ELF-1 (cell line): ENCODE data around the gene COMT.
A peak's percentile ranks its signal among the peaks of the same experiment; 100 is the strongest.
"Not testable (repeated sequence)": the region's sequence is repeated elsewhere in the genome, so short reads cannot be mapped to it uniquely, and the experiment has no call there.

Source experiments
- DNase-seq: peaks from one replicate; pipeline ENCODE4 v3.0.0-alpha.2; 2016; ENCODE audit warnings: low read depth, low spot score

Gene COMT

GRCh38 chr22:19941365-19942082, at the start of gene COMT, which contains the start of gene TXNRD2:
Gene COMT (plus strand): TSS chr22:19941772. CDS start chr22:19962527, 20,755 bp downstream.
Gene TXNRD2 (minus strand): TSS chr22:19941818. CDS start chr22:19941803, 15 bp downstream.
- DNase-seq, result peak; percentile 67

- DNase-seq, result peak; percentile 80
These were observed 49.2 kb upstream of the COMT start for GRCh38 chr22:19892257-19892879.

DNA sequence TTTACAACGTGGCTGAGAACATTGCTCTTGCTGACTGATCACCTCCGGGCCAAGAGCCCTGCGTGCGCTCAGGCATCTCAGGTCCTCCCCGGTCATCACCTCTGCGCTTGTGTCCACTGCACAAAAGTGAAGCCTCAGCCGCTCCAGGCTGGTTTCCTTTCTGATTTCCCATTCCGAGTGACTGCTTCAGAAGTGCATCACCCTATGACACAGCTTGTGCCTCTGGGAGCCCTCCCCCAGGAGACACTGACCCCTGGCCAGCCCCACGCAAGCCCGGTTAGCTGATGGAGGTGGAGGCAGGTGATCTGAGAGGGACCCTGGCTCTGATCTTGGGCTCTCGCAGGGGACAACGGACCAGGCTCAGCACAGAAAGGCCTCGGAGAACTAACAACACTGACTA, 48.6 kb upstream of the COMT start:
- DNase-seq, result no peak

DNA sequence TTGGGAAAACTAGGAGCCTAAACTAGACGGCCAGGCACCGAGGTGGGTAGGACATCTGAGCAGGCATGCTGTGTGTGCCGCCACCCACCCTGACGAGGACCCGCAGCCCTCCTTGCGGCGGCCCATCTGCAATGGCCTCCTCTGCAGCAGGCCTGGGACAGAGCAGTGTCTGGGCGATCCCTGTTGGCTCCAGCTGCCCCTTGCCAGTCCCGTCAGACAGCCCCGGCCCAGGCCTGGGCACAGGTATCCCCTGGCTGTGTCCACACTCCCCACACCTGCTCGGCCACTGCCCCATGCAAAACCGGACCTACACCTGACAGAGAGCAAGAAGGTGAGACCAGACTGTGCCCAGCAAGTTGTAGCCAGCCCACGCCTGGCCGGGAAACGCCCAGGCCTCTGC, 48.2 kb upstream of the COMT start:
- no peak for DNase-seq

GRCh38 chr22:19895160-19895849, 46.3 kb upstream of the COMT start:
- DNase-seq, result no peak

- no peak for DNase-seq
These were observed 44.8 kb upstream of the COMT start for GRCh38 chr22:19896665-19897355.

DNA sequence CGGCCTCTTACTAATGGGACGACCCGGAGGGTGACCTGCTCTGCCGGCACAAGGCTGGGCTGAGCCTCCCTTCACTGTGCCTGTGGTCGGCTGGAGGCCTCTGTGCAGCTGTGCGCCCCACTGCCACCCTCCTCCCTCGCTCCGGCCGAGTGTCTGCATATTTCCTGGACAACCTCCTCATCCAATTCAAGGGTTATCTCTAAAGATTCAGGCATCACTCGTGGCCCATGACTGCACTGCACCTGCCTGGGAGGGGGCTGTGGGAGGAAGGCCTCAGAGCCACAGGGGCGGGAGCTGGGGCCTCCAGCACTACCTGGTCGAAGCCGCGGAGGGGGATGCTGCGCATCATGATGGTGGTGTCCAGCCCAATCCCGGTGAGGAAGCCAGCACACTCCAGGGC, 43.8 kb upstream of the COMT start:
- no peak for DNase-seq

DNA sequence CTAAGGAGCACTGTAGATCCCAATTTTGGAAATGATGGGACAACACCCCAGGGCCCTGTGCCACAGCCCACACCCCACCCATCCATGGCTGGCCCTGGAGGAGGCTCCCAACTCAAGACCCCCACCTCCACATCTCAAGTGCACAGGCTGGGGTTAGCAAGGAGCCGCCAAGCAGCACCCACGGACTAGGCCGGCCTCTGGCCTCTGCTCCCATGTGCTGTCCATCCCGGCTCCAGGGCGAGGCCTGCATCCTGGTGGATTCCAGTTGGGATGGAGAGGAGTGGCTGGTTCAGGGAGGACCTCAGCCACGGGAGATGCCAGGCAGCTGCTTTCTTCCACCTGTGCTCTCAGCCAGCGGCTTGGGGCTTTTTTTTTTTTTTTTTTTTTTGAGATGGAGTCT, 43.4 kb upstream of the COMT start:
- DNase-seq, result no peak

DNA sequence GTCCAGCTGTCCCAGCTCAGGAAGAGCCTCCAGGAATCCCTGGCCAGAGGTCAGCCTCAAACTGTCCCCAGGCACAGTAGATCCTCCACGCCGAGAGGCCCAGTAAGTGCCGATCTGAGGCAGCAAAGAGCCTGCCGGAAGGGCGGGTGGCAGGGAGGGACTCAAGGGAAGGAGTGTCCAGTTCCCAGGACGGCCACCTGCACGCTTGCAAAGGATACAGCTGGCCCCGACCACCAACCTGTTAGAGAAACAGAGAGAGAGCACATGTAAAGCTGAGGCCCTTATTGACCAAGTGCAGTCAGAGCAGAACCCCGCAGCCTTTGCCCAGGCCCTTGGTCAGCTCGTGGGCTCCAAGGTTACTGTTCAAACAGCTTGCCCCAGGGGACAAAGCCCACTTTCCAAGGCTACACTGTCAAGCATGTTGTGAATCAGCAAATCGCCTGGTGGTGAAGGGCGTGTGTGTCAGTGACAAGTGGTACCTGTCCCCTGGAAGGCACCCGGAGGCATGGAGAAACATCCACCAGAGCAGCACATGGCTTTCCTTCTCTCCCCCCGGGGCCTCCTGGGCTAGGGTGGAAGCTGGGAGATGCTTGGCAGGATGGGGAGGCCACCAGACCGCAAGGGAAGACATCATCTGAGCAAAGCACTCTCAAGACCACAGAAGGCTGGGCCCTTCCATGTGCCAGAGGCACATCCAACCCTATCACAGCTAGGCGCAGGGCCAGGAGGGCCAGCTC, 42.6 kb upstream of the COMT start:
- DNase-seq, result no peak

- no peak for DNase-seq
These were observed 40.7 kb upstream of the COMT start for GRCh38 chr22:19900707-19901436.

DNA sequence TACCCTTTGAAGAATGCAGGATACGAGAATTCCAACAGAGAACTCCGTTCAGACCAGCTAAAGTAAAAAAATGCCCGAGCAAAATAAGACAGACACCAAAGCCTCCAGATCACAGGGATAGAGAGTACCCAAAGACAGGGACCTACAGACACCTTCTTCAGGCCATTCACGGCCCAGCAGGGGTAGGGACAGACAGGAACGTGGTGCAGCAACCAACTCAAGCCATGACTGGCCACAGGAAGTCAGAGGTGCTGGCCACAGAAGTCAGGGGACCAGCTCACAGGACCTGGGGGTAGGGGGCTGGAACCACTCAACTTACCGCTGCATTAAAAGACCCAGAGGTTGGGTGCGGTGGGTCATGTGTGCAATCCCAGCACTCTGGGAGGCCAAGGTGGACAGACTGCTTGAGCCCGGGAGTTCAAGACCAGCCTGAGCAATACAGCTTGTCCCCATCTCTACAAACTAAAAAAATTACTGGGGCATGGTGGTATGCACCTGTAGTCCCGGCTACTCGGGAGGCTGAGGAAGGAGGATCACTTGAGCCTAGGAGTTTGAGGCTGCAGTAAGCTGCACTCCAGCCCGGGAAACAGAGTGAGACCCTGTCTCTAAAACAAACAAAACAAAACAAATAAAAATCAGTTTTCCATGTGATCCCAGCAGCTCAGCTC, 39.9 kb upstream of the COMT start:
- DNase-seq, result no peak

GRCh38 chr22:19902245-19902715, 39.3 kb upstream of the COMT start:
- DNase-seq, result no peak

DNA sequence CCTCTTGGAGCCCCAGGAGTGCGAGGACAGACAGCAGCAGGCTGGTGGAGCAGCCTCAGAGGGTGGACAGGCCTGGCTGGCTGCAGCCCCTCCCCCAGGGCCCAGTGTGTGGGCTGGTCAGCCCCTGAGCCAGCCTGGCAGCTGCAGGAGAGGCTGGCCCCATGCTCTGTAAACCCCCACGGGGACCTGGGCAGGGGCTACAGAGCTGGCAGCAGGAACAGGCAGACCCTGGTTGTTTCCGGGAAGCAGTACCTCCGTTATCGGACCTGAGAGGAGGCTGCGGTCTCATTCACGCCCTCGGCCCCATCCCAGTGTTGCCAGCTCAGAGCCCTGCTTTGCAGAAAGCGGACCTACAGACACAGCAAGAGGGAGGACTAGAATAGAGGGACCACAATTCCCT, 38.5 kb upstream of the COMT start:
- peak; percentile 52 for DNase-seq

GRCh38 chr22:19903513-19903912, 38.1 kb upstream of the COMT start:
- DNase-seq, result no peak

DNA sequence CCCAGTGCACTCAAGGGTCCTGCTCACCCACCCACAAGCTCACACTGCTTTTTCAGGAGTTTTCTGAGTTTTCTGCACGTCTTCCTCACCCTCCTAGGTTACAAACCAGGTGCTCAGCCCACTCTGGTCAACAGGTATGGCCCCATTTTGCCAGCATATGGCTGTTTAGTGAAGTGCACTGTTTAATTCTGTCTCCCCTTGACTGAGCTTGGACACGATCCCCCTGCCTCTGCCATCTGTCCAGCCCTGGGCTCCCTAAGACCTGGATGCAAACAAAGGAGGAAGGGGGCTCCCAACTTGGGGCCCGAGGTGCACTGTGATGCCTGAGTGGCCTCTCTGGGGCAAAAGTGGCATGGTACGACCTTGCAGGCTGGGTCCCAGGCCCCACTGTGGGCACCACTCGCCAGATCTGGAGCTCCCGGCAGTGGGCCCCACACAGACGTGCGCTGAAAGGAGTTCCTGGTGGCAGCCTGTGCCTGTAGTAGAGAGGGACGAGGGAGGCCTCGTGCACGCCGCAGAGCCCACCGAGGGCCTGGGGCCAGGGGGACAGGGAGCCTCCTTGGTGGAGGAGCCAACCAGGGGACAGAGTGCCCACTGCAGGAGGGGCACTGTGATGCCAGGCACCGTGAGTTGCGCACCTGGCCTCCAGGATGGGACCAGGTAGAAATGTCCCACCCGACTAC, 37.3 kb upstream of the COMT start:
- no peak for DNase-seq

DNA sequence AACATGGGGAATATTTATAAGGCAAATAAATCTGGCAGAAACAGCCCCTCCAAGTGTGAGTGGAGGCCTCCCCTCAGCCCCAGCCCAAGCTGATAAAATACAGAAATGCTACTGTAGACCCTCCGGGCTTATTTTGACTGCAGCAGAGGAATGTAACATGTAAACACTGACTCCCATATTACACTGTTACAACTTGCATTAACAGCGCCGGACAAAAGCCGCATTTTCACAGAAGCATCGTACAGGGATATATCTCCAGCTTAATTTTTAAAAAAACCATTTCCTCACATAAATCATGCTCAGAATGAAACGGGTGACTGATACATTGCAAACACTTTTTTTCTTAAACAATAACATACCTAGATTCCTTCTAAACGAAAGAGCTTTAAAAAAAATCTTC, 36.6 kb upstream of the COMT start:
- DNase-seq, result no peak

- DNase-seq, result peak; percentile 23
These were observed 36.0 kb upstream of the COMT start for GRCh38 chr22:19905347-19906276.

- not testable (repeated sequence) for DNase-seq
These were observed 34.7 kb upstream of the COMT start for GRCh38 chr22:19906864-19907263.
